HEK293 (cell line): ENCODE measurements around the gene PRKCZ.

ENCODE experiments used
- CTCF ChIP-seq: fragments of 450-650 bp; formaldehyde crosslinking; IDR thresholded peaks from 2 replicates; pipeline ENCODE4 v1.5.1; 2016; ENCODE audit warnings: missing biosample characterization, missing genetic modification characterization
- REST ChIP-seq: fragments of 450-650 bp; formaldehyde crosslinking; IDR thresholded peaks from 2 replicates; pipeline ENCODE4 v1.5.1; 2016; ENCODE audit warnings: missing biosample characterization, missing genetic modification characterization
- SETDB1 ChIP-seq: IDR thresholded peaks from one replicate; pipeline ENCODE4 v1.6.1; 2017; ENCODE audit warnings: mild to moderate bottlenecking, low read length, moderate library complexity, mixed read lengths; ENCODE audit not compliant: insufficient read length
- ZBTB11 ChIP-seq: fragments of 450-650 bp; formaldehyde crosslinking; conservative IDR thresholded peaks from 2 replicates; pipeline ENCODE4 v1.5.1; 2016; ENCODE audit warnings: low read depth, missing biosample characterization, missing genetic modification characterization
- ZBTB21 ChIP-seq: fragments of 450-650 bp; formaldehyde crosslinking; IDR thresholded peaks from 2 replicates; pipeline ENCODE4 v1.5.1; 2017; ENCODE audit warnings: missing biosample characterization, missing genetic modification characterization
- ZFHX2 ChIP-seq: fragments of 450-650 bp; formaldehyde crosslinking; conservative IDR thresholded peaks from 2 replicates; pipeline ENCODE4 v1.5.1; 2016; ENCODE audit warnings: missing biosample characterization, missing genetic modification characterization
- ZNF174 ChIP-seq: fragments of 450-650 bp; formaldehyde crosslinking; IDR thresholded peaks from 2 replicates; pipeline ENCODE4 v1.5.0; 2017; ENCODE audit warnings: missing biosample characterization, mild to moderate bottlenecking, missing genetic modification characterization
- ZNF19 ChIP-seq: fragments of 450-650 bp; formaldehyde crosslinking; IDR thresholded peaks from 2 replicates; pipeline ENCODE4; 2016; ENCODE audit warnings: missing biosample characterization, missing genetic modification characterization, low read depth
- ZNF202 ChIP-seq: fragments of 450-650 bp; formaldehyde crosslinking; IDR thresholded peaks from 2 replicates; pipeline ENCODE4 v1.5.1; 2016; ENCODE audit warnings: missing biosample characterization, missing genetic modification characterization, borderline replicate concordance
- ZNF266 ChIP-seq: fragments of 450-650 bp; formaldehyde crosslinking; IDR thresholded peaks from 2 replicates; pipeline ENCODE4 v1.5.1; 2016; ENCODE audit warnings: missing biosample characterization, missing genetic modification characterization, low read depth
- ZNF274 ChIP-seq, 2 experiments: fragments of 200-500 bp in 1 of 2; fragments of 450-650 bp in 1 of 2; sonication (Bioruptor generic) in 1 of 2; formaldehyde crosslinking in 1 of 2; IDR thresholded peaks; 2 replicates each; pipeline versions ENCODE4 v1.5.1 to v1.6.1; 2014 to 2016; ENCODE audit warnings: borderline replicate concordance in 1 of 2, inconsistent platforms in 1 of 2, low read length in 1 of 2, missing biosample characterization in 1 of 2, missing genetic modification characterization in 1 of 2
- ZNF473 ChIP-seq: fragments of 450-650 bp; formaldehyde crosslinking; IDR thresholded peaks from 2 replicates; pipeline ENCODE4 v1.5.1; 2017; ENCODE audit warnings: missing biosample characterization, missing genetic modification characterization
- ZNF513 ChIP-seq: fragments of 450-650 bp; IDR thresholded peaks from 2 replicates; pipeline ENCODE4 v1.5.1; 2018; ENCODE audit warnings: missing biosample characterization, missing genetic modification characterization

- no peak for TF ChIP-seq ZNF513 (tag by site-specific recombination)
- no peak for TF ChIP-seq ZBTB11
- no peak for TF ChIP-seq ZFHX2 (tag by site-specific recombination)
- no peak for TF ChIP-seq CTCF (tag by site-specific recombination)
- TF ChIP-seq ZNF473 (tag by site-specific recombination) = no peak
- no peak for TF ChIP-seq ZNF19
- no peak for TF ChIP-seq REST (tag by site-specific recombination)
- TF ChIP-seq ZNF274 (IDR thresholded peaks at IDR 0.05; ENCODE audit: low read length) = no peak
- TF ChIP-seq ZNF274 (tag by site-specific recombination; IDR thresholded peaks at IDR 0.05; ENCODE audit: borderline replicate concordance) = no peak
- TF ChIP-seq ZNF174 (tag by site-specific recombination) = no peak
- no peak for TF ChIP-seq ZNF202 (tag by site-specific recombination)
- no peak for TF ChIP-seq SETDB1
- no peak for TF ChIP-seq ZBTB21 (tag by site-specific recombination)
- TF ChIP-seq ZNF266 (tag by site-specific recombination) = no peak
These were observed 79.9 kb downstream of the PRKCZ start for GRCh38 chr1:2130156-2130555.
